ENCODE measurements around the gene LGALS7.

LGALS7 gene

GRCh38 chr19:38730731-38731589 lies 42.4 kb downstream of the LGALS7 start:
- ATAC-seq = no peak
- H3K4me3 Mint-ChIP-seq = no peak overlapping the region
- peaks cover 48% of the 10 kb centered on the region for H3K36me3 Mint-ChIP-seq
- no peaks in the 10 kb centered on the region for H3K27me3 Mint-ChIP-seq
- H3K9me3 Mint-ChIP-seq = no peaks in the 10 kb centered on the region
- H3K4me1 Mint-ChIP-seq = peaks cover 62% of the 10 kb centered on the region
- peak overlapping the region; percentile 89 for H3K27ac Mint-ChIP-seq

DNA sequence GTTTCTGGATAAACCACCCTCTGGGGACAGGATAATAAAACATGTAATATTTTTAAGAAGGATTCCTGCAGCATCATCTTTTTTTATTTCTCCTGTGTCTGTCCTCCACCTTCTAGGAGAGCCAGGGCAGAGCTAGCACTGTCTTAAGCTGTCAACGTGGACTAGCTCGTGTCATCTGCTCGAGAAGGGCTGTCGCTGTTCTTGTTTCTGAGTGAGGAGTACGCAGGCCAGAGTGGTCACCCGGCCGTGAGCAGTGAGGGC lies 42.9 kb downstream of the LGALS7 start:
- Mint-ChIP-seq H3K4me1 (peaks cover 62% of the 10 kb centered on the region), H3K27me3 (no peaks in the 10 kb centered on the region)

DNA sequence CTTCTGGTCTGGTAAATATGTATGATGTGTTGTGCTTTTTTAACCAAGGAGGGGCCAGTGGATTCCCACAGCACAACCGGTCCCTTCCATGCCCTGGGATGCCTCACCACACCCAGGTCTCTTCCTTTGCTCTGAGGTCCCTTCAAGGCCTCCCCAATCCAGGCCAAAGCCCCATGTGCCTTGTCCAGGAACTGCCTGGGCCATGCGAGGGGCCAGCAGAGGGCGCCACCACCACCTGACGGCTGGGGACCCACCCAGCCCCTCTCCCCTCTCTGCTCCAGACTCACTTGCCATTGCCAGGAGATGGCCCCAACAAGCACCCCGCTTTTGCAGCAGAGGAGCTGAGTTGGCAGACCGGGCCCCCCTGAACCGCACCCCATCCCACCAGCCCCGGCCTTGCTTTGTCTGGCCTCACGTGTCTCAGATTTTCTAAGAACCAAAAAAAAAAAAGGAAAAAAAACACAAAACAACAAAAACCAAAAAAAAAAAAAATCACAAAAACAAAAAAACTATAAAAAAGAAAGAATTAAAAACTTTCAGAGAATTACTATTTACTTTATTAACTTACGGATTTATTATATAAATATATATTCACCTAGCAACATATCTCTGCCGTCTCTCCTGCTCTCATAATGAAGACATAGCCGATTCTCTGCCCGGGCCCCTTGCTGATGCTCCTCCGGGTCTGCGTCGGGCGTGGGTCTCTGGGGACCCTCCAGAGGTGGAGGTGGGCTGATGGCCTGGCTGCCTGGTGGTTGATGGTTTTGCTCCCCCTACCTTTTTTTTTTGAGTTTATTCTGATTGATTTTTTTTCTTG lies 43.5 kb downstream of the LGALS7 start:
- Mint-ChIP-seq H3K4me1 (peaks cover 56% of the 10 kb centered on the region), H3K9me3 (no peaks in the 10 kb centered on the region), H3K27me3 (no peaks in the 10 kb centered on the region), H3K36me3 (peaks cover 53% of the 10 kb centered on the region), H3K4me3 (no peak overlapping the region), H3K27ac (peak overlapping the region; percentile 38)
- peak; percentile 75 for ATAC-seq

More for the DNA sequence above, 42.9 kb downstream of the LGALS7 start:
- ATAC-seq = no peak
- Mint-ChIP-seq H3K36me3 (peaks cover 48% of the 10 kb centered on the region), H3K27ac (no peak overlapping the region), H3K4me3 (no peak overlapping the region), H3K9me3 (no peaks in the 10 kb centered on the region)

- Mint-ChIP-seq H3K27ac (peak overlapping the region; percentile 38), H3K27me3 (no peaks in the 10 kb centered on the region), H3K36me3 (peaks cover 62% of the 10 kb centered on the region), H3K4me3 (no peak overlapping the region), H3K4me1 (peaks cover 47% of the 10 kb centered on the region), H3K9me3 (no peaks in the 10 kb centered on the region)
- ATAC-seq = no peak
Observed at GRCh38 chr19:38728752-38729541, 44.4 kb downstream of the LGALS7 start.

DNA sequence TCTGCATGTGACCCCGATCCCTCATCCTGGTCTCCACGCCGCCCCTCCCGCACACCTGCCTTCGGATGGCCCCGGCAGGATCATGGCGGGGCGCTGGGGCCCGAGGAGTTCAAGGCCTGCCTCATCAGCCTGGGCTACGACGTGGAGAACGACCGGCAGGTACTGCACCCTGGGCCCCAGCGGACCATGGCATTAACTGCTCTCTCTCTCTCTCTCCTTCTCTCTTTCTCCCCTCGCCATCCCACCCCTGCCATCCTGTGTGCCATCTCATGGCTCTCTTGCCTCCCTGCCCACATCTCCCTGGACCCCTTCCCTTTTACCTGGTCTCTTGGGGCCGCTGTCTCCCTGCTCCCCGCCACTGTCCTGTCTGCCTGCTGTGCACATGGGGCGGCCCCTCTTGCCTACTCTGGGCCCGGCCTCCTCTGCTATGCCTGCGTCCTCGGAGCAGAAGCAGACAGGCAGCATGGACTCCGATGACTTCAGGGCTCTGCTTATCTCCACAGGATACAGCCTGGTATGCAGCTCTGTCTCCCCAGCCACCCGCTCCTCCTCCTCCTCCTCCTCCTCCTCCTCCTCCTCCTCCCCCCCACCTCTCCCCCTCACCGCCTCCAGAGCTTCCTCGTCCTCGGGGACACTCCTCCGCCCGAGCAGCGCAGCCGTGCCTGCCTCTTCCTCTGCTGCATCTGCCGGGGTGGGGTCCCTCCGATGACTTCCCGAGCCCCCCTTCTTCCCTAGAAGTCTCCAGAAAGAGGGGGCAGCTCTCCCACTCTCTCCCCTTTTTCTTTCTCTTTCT lies 45.3 kb downstream of the LGALS7 start:
- Mint-ChIP-seq H3K27ac (peak overlapping the region; percentile 23), H3K4me3 (no peak overlapping the region), H3K36me3 (peaks cover 70% of the 10 kb centered on the region), H3K9me3 (no peaks in the 10 kb centered on the region), H3K4me1 (peaks cover 38% of the 10 kb centered on the region), H3K27me3 (no peaks in the 10 kb centered on the region)
- ATAC-seq = no peak

GRCh38 chr19:38727306-38727867 lies 45.9 kb downstream of the LGALS7 start:
- Mint-ChIP-seq H3K4me1 (peaks cover 32% of the 10 kb centered on the region), H3K9me3 (no peaks in the 10 kb centered on the region), H3K27me3 (no peaks in the 10 kb centered on the region), H3K27ac (peak overlapping the region; percentile 23), H3K36me3 (peaks cover 66% of the 10 kb centered on the region), H3K4me3 (no peak overlapping the region)
- ATAC-seq = no peak

DNA sequence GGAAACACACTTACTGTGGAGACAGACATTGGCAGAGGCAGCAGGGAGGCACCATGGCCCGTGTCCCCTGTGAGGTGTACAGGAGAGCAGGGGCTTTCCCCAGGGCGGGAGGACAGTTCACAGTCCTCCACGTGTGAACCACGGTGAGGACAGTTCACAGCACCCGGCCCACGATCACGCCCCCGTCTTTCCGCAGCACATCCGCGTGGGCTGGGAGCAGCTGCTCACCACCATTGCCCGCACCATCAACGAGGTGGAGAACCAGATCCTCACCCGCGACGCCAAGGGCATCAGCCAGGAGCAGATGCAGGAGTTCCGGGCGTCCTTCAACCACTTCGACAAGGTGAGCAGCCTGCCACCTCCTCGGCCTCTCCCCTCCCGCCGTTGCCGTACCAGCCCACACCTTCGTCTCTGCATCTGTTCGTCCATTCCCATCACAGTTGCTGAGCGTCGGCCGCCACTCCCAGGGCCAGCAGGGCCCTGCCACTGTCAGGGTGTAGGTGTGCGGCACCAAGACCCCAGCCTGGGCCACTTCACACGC lies 46.5 kb downstream of the LGALS7 start:
- no peaks in the 10 kb centered on the region for H3K27me3 Mint-ChIP-seq
- no peaks in the 10 kb centered on the region for H3K9me3 Mint-ChIP-seq
- H3K36me3 Mint-ChIP-seq = peaks cover 66% of the 10 kb centered on the region
- H3K4me3 Mint-ChIP-seq = no peak overlapping the region
- H3K4me1 Mint-ChIP-seq = peaks cover 26% of the 10 kb centered on the region
- no peak for ATAC-seq
- peak overlapping the region; percentile 30 for H3K27ac Mint-ChIP-seq

GRCh38 chr19:38726284-38726673 lies 47.0 kb downstream of the LGALS7 start:
- no peaks in the 10 kb centered on the region for H3K9me3 Mint-ChIP-seq
- H3K4me1 Mint-ChIP-seq = peaks cover 23% of the 10 kb centered on the region
- H3K36me3 Mint-ChIP-seq = peaks cover 71% of the 10 kb centered on the region
- no peak for ATAC-seq
- H3K27me3 Mint-ChIP-seq = no peaks in the 10 kb centered on the region
- no peak overlapping the region for H3K4me3 Mint-ChIP-seq
- H3K27ac Mint-ChIP-seq = peak overlapping the region; percentile 30

DNA sequence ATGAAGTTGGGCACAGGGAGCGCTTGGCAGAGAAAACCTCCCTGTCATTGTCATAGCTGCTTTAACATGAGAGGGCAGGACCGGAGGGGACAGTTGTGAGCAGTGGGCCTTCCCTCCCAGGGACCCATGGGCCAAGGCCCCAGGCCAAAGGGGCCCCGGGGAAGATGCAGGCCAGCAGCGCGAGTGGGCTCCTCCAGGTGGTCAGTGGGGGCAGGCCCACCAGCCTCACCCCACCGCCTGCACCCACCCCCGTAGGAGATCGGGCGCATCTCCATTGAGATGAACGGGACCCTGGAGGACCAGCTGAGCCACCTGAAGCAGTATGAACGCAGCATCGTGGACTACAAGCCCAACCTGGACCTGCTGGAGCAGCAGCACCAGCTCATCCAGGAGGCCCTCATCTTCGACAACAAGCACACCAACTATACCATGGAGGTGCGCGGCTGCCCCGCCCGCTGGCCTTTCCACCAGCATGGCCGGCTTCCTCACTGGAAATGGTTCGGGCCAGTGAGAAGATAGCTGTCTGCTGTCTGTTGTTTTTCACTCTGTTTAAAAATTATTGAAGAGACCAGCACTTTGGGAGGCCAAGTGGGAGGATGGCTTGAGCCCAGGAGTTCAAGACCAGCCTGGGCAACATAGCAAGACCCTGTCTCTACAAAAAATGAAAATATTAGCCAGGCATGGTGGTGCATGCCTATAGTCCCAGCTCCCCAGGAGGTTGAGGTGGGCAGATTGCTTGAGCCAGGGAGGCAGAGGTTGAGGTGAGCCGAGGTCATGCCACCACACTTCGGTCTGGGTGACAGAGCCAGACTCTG lies 47.6 kb downstream of the LGALS7 start:
- H3K4me1 Mint-ChIP-seq = peaks cover 27% of the 10 kb centered on the region
- peak overlapping the region; percentile 30 for H3K27ac Mint-ChIP-seq
- no peaks in the 10 kb centered on the region for H3K27me3 Mint-ChIP-seq
- H3K36me3 Mint-ChIP-seq = peaks cover 69% of the 10 kb centered on the region
- no peak for ATAC-seq
- no peaks in the 10 kb centered on the region for H3K9me3 Mint-ChIP-seq
- H3K4me3 Mint-ChIP-seq = no peak overlapping the region

GRCh38 chr19:38723990-38724854 lies 49.1 kb downstream of the LGALS7 start:
- peaks cover 56% of the 10 kb centered on the region for H3K36me3 Mint-ChIP-seq
- no peak overlapping the region for H3K4me3 Mint-ChIP-seq
- ATAC-seq = no peak
- no peak overlapping the region for H3K27ac Mint-ChIP-seq
- H3K27me3 Mint-ChIP-seq = no peaks in the 10 kb centered on the region
- no peaks in the 10 kb centered on the region for H3K9me3 Mint-ChIP-seq
- peaks cover 19% of the 10 kb centered on the region for H3K4me1 Mint-ChIP-seq

- Mint-ChIP-seq H3K36me3 (peaks cover 56% of the 10 kb centered on the region), H3K27ac (no peak overlapping the region), H3K27me3 (no peaks in the 10 kb centered on the region), H3K4me1 (peaks cover 16% of the 10 kb centered on the region), H3K9me3 (no peaks in the 10 kb centered on the region), H3K4me3 (no peak overlapping the region)
- no peak for ATAC-seq
Observed at GRCh38 chr19:38723606-38723965, 49.7 kb downstream of the LGALS7 start.

- no peak for ATAC-seq
- Mint-ChIP-seq H3K27me3 (no peaks in the 10 kb centered on the region), H3K4me3 (no peak overlapping the region), H3K36me3 (peaks cover 56% of the 10 kb centered on the region), H3K27ac (no peak overlapping the region), H3K9me3 (no peaks in the 10 kb centered on the region), H3K4me1 (peaks cover 11% of the 10 kb centered on the region)
Observed at GRCh38 chr19:38722947-38723605, 50.2 kb downstream of the LGALS7 start.

All from stimulated activated memory B cell treated with anti-CD40 and anti-IgM and Interleukin-4, amounts not matched to agents 10 μg/mL and 1 μg/mL and 100 μg/mL, for 72 hours (primary cell).